Heart right ventricle (tissue), 16 donors: ENCODE measurements around the gene CPED1. TPM values are rescaled to one million over a fixed set of nuclear protein-coding genes. Genes with fewer than 3 reads are reported as not detected.

Experiments
- ATAC-seq, 8 donors: fragments of 200-7000 bp; cut with Tn5 transposase; one replicate each; pipeline ENCODE4 v1.9.1; 2020; ENCODE audit warnings: mild to moderate bottlenecking in 8 of 8, moderate library complexity in 8 of 8, moderate number of reproducible peaks in 1 of 8
- DNase-seq, 2 donors: peaks; one replicate each; pipeline ENCODE4 v3.0.0-alpha.2; 2020
- H3K27ac ChIP-seq, 10 donors: fragments of 200-600 bp; sonication (generic) in 2 of 10; one replicate each; pipeline versions ENCODE4 v1.5.0 to v1.8.0; 2020 to 2022; ENCODE audit warnings: mild to moderate bottlenecking in 3 of 10
- H3K27me3 ChIP-seq, 7 donors: fragments of 200-600 bp; one replicate each; pipeline ENCODE4 v1.8.0; 2021 to 2022; ENCODE audit warnings: mild to moderate bottlenecking in 2 of 7
- H3K36me3 ChIP-seq, 9 donors: fragments of 200-600 bp; sonication (generic) in 1 of 9; one replicate each; pipeline versions ENCODE4 v1.5.0 to v1.8.0; 2020 to 2022; ENCODE audit warnings: mild to moderate bottlenecking in 2 of 9
- H3K4me1 ChIP-seq, 9 donors: fragments of 200-600 bp; sonication (generic) in 1 of 9; one replicate each; pipeline versions ENCODE4 v1.5.0 to v1.8.0; 2020 to 2022; ENCODE audit warnings: mild to moderate bottlenecking in 4 of 9
- H3K4me3 ChIP-seq, 10 donors: fragments of 200-600 bp; sonication (generic) in 2 of 10; one replicate each; pipeline versions ENCODE4 v1.5.0 to v1.8.0; 2020 to 2022; ENCODE audit warnings: mild to moderate bottlenecking in 7 of 10, moderate library complexity in 2 of 10
- H3K9me3 ChIP-seq, 11 donors: fragments of 200-600 bp in 10 of 11; sonication (generic) in 2 of 11; one replicate each; pipeline versions ENCODE4 v1.5.0 to v1.8.0; 2013 to 2022; ENCODE audit warnings: mild to moderate bottlenecking in 2 of 11, control low read depth in 1 of 11, moderate library complexity in 1 of 11
- WGBS, 2 donors: extraction: QIAGEN DNeasy Blood & Tissue Kit; methylation state at CpG; one replicate each; pipeline ENCODE4 v1.1.7; 2013; ENCODE audit warnings: inconsistent platforms in 1 of 2; 5-methylcytosine and 5-hydroxymethylcytosine counted together
- intact Hi-C, 10 donors: fragments of 100-400 bp; cut with DNase I; formaldehyde crosslinking; loops; one replicate each; pipeline versions ENCODE4 v1.11.1 to v1.14.2; 2022
- polyA plus RNA-seq, 2 donors: library from polyadenylated mRNA; stranded (reverse); fragments of 200-250 nt; gene quantifications; one replicate each; pipeline ENCODE4 v1.2.3, GENCODE V29; 2013
- total RNA-seq, 10 donors: library from RNA; stranded (reverse); fragmentation: NEBNext Ultra II Directional in 3 of 10; extraction: Animal tissue kit (Norgen Biotek cat#: 25700) in 3 of 10; gene quantifications; one replicate each; pipeline versions ENCODE4 v1.2.1 to v1.2.4, GENCODE V29; 2021 to 2023
- TF ChIP-seq, protein P1 (sequence below), 9 donors: fragments of 200-600 bp; sonication (generic) in 2 of 9; IDR thresholded peaks; one replicate each; pipeline versions ENCODE4 v1.5.0 to v1.8.0; 2021 to 2022; ENCODE audit warnings: antibody characterized with exemption in 9 of 9, mild to moderate bottlenecking in 5 of 9, moderate library complexity in 1 of 9
- donor health status: Arrhythmogenic right ventricular cardiomyopathy.
- donor health status: ischemic (EF 13 %, LVEDD 7.1; RV severe dilation, severe dysfunction).
- donor health status: healthy with polysubstance abuse.
- donor health status: DM: no; HTN: yes; CAD: no.
- donor health status: DM: no; HTN: no; CAD: no.
- donor health status: ischemic (EF 25% LVEDD 6.9; RV normal size, moderate dysfunction).
- donor health status: ischemic (EF 25% LVEDD 5.7; RV mildly dilated, moderate dysfunction).
- donor health status: healthy.
- donor health status: DM: yes; HTN: yes; CAD: no.
- donor health status: Ischemic cardiomyopathy.
- donor health status: ischemic (EF 35%, LVEDD 5.7; RV mildly dilated, moderate dysfunction).
- donor health status: nonischemic (EF 11% LVEDD 7.7; RV severe dilation, severe dysfunction).
- donor health status: DM: yes; HTN: yes; CAD: no.
- donor health status: PGD.
- donor health status: ischemic (EF 29% LVEDD 5.4; RV normal size, mild dysfunction).
- donor health status: nonischemic (EF 23%, LVEDD 6.1; RV moderate dilation, normal function).

CPED1 gene
- total and polyA plus RNA-seq, 12 donors: 3.9 to 56.5 (median 31.2) TPM

- H3K36me3 ChIP-seq: peaks cover 0 to 48% (median 3%) of the 10 kb centered on the region in 9 donors
- no peaks in the 10 kb centered on the region for H3K4me1 ChIP-seq
- H3K27me3 ChIP-seq: no peaks in the 10 kb centered on the region
- H3K27ac ChIP-seq: no peak overlapping the region
- 65 to 87% methylated on average over 3 of the region's 3 CpGs for WGBS, 2 donors
- no peak overlapping the region for H3K4me3 ChIP-seq
- intact Hi-C loops: loop anchor here in 1 of 10 donors (10.0 kb wide), 1 partner anchor 63 kb away; the partner anchor contains the start of gene WNT16
- H3K9me3 ChIP-seq: no peaks in the 10 kb centered on the region
- ATAC-seq (no peak), DNase-seq (no peak)
- TF ChIP-seq, protein P1, sequence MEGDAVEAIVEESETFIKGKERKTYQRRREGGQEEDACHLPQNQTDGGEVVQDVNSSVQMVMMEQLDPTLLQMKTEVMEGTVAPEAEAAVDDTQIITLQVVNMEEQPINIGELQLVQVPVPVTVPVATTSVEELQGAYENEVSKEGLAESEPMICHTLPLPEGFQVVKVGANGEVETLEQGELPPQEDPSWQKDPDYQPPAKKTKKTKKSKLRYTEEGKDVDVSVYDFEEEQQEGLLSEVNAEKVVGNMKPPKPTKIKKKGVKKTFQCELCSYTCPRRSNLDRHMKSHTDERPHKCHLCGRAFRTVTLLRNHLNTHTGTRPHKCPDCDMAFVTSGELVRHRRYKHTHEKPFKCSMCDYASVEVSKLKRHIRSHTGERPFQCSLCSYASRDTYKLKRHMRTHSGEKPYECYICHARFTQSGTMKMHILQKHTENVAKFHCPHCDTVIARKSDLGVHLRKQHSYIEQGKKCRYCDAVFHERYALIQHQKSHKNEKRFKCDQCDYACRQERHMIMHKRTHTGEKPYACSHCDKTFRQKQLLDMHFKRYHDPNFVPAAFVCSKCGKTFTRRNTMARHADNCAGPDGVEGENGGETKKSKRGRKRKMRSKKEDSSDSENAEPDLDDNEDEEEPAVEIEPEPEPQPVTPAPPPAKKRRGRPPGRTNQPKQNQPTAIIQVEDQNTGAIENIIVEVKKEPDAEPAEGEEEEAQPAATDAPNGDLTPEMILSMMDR (IDR thresholded peaks at IDR 0.05): no peak
Measured at GRCh38 chr7:121261207-121261884, 272.8 kb downstream of the CPED1 start.

- Histone ChIP-seq H3K27me3 (no peaks in the 10 kb centered on the region), H3K27ac (no peak overlapping the region), H3K9me3 (no peaks in the 10 kb centered on the region), H3K4me3 (no peak overlapping the region), H3K4me1 (no peaks in the 10 kb centered on the region), H3K36me3 (peaks cover 0 to 56% (median 12%) of the 10 kb centered on the region in 9 donors)
- TF ChIP-seq, protein P1 (IDR thresholded peaks at IDR 0.05): no peak
- 72 to 83% methylated on average over 1 of the region's 1 CpG for WGBS, 2 donors
- ATAC-seq (no peak), DNase-seq (no peak)
- intact Hi-C loops: loop anchor here in 1 of 10 donors (10.0 kb wide), 1 partner anchor 63 kb away; the partner anchor contains the start of gene WNT16
Measured at GRCh38 chr7:121262221-121262620, 273.7 kb downstream of the CPED1 start.

- WGBS, 2 donors: 89 to 90% methylated on average over 1 of the region's 1 CpG
- H3K9me3 ChIP-seq: no peaks in the 10 kb centered on the region
- H3K27ac ChIP-seq: no peak overlapping the region
- no peaks in the 10 kb centered on the region for H3K27me3 ChIP-seq
- no peak overlapping the region for H3K4me3 ChIP-seq
- no peaks in the 10 kb centered on the region for H3K4me1 ChIP-seq
- TF ChIP-seq, protein P1 (IDR thresholded peaks at IDR 0.05): no peak
- no peak for DNase-seq
- peaks cover 0 to 63% (median 13%) of the 10 kb centered on the region in 9 donors for H3K36me3 ChIP-seq
- intact Hi-C loops: loop anchor here in 1 of 10 donors (10.0 kb wide), 1 partner anchor 62 kb away; the partner anchor contains the start of gene WNT16
- no peak for ATAC-seq
Measured at GRCh38 chr7:121262969-121263368, 274.5 kb downstream of the CPED1 start.

GRCh38 chr7:121266307-121266894, 277.9 kb downstream of the CPED1 start:
- Histone ChIP-seq H3K4me3 (no peak overlapping the region), H3K4me1 (no peaks in the 10 kb centered on the region), H3K9me3 (peaks cover 0 to 4% (median 0%) of the 10 kb centered on the region in 11 donors), H3K36me3 (peaks cover 0 to 68% (median 13%) of the 10 kb centered on the region in 9 donors), H3K27me3 (no peaks in the 10 kb centered on the region), H3K27ac (no peak overlapping the region)
- 93 to 96% methylated on average over 3 of the region's 3 CpGs for WGBS, 2 donors
- DNase-seq: no peak
- no peak for ATAC-seq
- TF ChIP-seq, protein P1 (IDR thresholded peaks at IDR 0.05): no peak
- intact Hi-C loops: loop anchor here in 1 of 10 donors (10.0 kb wide), 1 partner anchor 58 kb away; the partner anchor contains the start of gene WNT16
